ENCODE data around the gene RAB24. TPM values are rescaled to one million over a fixed set of nuclear protein-coding genes. Genes with fewer than 3 reads are reported as not detected.

Gene RAB24
- total and polyA plus RNA-seq, 2 experiments from 2014 or later = 27.1 to 27.7 TPM

DNA sequence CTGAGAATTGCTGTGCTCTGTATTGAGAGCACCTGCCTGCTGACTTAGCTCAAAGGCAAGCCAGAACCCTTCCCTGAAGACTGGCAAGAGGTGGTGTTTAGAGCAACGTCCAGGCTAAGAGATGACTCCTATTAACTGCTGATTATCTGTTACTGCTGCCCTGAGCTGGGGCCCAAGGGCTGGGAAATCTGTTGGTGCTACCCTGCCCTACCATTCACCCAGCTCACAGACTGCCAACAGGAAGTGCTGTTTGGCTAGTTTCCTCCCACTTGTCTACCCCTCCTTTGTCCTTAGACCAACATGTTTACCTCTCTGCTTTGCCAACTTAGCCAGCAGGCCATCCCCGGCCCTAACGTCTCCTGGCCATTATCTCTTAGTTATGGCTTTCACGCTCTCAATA lies 6.9 kb downstream of the RAB24 start (continued):
- TF ChIP-seq, protein P1, sequence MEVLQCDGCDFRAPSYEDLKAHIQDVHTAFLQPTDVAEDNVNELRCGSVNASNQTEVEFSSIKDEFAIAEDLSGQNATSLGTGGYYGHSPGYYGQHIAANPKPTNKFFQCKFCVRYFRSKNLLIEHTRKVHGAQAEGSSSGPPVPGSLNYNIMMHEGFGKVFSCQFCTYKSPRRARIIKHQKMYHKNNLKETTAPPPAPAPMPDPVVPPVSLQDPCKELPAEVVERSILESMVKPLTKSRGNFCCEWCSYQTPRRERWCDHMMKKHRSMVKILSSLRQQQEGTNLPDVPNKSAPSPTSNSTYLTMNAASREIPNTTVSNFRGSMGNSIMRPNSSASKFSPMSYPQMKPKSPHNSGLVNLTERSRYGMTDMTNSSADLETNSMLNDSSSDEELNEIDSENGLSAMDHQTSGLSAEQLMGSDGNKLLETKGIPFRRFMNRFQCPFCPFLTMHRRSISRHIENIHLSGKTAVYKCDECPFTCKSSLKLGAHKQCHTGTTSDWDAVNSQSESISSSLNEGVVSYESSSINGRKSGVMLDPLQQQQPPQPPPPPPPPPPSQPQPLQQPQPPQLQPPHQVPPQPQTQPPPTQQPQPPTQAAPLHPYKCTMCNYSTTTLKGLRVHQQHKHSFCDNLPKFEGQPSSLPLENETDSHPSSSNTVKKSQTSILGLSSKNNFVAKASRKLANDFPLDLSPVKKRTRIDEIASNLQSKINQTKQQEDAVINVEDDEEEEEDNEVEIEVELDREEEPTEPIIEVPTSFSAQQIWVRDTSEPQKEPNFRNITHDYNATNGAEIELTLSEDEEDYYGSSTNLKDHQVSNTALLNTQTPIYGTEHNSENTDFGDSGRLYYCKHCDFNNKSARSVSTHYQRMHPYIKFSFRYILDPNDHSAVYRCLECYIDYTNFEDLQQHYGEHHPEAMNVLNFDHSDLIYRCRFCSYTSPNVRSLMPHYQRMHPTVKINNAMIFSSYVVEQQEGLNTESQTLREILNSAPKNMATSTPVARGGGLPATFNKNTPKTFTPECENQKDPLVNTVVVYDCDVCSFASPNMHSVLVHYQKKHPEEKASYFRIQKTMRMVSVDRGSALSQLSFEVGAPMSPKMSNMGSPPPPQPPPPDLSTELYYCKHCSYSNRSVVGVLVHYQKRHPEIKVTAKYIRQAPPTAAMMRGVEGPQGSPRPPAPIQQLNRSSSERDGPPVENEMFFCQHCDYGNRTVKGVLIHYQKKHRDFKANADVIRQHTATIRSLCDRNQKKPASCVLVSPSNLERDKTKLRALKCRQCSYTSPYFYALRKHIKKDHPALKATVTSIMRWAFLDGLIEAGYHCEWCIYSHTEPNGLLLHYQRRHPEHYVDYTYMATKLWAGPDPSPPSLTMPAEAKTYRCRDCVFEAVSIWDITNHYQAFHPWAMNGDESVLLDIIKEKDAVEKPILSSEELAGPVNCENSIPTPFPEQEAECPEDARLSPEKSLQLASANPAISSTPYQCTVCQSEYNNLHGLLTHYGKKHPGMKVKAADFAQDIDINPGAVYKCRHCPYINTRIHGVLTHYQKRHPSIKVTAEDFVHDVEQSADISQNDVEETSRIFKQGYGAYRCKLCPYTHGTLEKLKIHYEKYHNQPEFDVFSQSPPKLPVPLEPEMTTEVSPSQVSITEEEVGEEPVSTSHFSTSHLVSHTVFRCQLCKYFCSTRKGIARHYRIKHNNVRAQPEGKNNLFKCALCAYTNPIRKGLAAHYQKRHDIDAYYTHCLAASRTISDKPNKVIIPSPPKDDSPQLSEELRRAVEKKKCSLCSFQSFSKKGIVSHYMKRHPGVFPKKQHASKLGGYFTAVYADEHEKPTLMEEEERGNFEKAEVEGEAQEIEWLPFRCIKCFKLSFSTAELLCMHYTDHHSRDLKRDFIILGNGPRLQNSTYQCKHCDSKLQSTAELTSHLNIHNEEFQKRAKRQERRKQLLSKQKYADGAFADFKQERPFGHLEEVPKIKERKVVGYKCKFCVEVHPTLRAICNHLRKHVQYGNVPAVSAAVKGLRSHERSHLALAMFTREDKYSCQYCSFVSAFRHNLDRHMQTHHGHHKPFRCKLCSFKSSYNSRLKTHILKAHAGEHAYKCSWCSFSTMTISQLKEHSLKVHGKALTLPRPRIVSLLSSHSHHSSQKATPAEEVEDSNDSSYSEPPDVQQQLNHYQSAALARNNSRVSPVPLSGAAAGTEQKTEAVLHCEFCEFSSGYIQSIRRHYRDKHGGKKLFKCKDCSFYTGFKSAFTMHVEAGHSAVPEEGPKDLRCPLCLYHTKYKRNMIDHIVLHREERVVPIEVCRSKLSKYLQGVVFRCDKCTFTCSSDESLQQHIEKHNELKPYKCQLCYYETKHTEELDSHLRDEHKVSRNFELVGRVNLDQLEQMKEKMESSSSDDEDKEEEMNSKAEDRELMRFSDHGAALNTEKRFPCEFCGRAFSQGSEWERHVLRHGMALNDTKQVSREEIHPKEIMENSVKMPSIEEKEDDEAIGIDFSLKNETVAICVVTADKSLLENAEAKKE (CRISPR knock-in tag; IDR thresholded peaks at IDR 0.05) = no peak
- no peak for TF ChIP-seq EZH2 (IDR thresholded peaks at IDR 0.05; ENCODE audit: low read depth, unreplicated experiment)
- TF ChIP-seq, protein P2, sequence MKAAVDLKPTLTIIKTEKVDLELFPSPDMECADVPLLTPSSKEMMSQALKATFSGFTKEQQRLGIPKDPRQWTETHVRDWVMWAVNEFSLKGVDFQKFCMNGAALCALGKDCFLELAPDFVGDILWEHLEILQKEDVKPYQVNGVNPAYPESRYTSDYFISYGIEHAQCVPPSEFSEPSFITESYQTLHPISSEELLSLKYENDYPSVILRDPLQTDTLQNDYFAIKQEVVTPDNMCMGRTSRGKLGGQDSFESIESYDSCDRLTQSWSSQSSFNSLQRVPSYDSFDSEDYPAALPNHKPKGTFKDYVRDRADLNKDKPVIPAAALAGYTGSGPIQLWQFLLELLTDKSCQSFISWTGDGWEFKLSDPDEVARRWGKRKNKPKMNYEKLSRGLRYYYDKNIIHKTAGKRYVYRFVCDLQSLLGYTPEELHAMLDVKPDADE (IDR thresholded peaks at IDR 0.05) = no peak

GRCh38 chr5:177295924-177296323 lies 7.6 kb downstream of the RAB24 start:
- no peak overlapping the region for H3K4me3 Mint-ChIP-seq
- TF ChIP-seq ZNF114 (CRISPR knock-in tag; IDR thresholded peaks at IDR 0.05) = no peak
- no peak for TF ChIP-seq CTCF (conservative IDR thresholded peaks at IDR 0.05; ENCODE audit: low read depth in 2 of 2)
- no peak for TF ChIP-seq STAT1 (IDR thresholded peaks at IDR 0.05; ENCODE audit: unreplicated experiment)
- no peak for TF ChIP-seq ZNF331 (CRISPR knock-in tag; IDR thresholded peaks at IDR 0.05; ENCODE audit: low read depth)
- no peak for TF ChIP-seq JUNB (IDR thresholded peaks at IDR 0.05; ENCODE audit: unreplicated experiment)
- TF ChIP-seq EZH2phosphoT487 (IDR thresholded peaks at IDR 0.05; ENCODE audit: unreplicated experiment) = no peak
- no peak for TF ChIP-seq POLR2AphosphoS5 (IDR thresholded peaks at IDR 0.05; ENCODE audit: low read depth)
- TF ChIP-seq REST (IDR thresholded peaks at IDR 0.05; ENCODE audit: unreplicated experiment) = no peak

More at GRCh38 chr5:177295924-177296323, 7.6 kb downstream of the RAB24 start:
- Histone ChIP-seq H3K9me2 (ENCODE audit: insufficient read depth) (no peaks in the 10 kb centered on the region), H3K4me3 (no peak overlapping the region), H4K20me1 (replicated peaks; ENCODE audit: insufficient read depth) (peaks cover 41% of the 10 kb centered on the region), H2AFZ (no peak overlapping the region), H3K36me3 (ENCODE audit: insufficient read depth) (peaks cover 42% of the 10 kb centered on the region), H3K27me3 (ENCODE audit: insufficient read depth) (no peaks in the 10 kb centered on the region), H3K4me2 (no peak overlapping the region), H3K4me1 (ENCODE audit: insufficient read depth) (peaks cover 31% of the 10 kb centered on the region), H3K79me2 (replicated peaks; ENCODE audit: insufficient read depth) (peaks cover 13% of the 10 kb centered on the region; the same call in 1 of the 2 replicates), H3K27ac (ENCODE audit: low read depth) (peak overlapping the region; percentile 53), H3F3A (replicated peaks; ENCODE audit: low read depth) (peaks cover 37% of the 10 kb centered on the region)
- H3K36me3 Mint-ChIP-seq (ENCODE audit: low read depth) = peaks cover 81% of the 10 kb centered on the region
- H3K27me3 Mint-ChIP-seq (ENCODE audit: insufficient read depth, low read depth, poor library complexity) = peaks cover 30% of the 10 kb centered on the region
- peaks cover 48% of the 10 kb centered on the region for H3K4me1 Mint-ChIP-seq
- H3K9me3 Mint-ChIP-seq = no peaks in the 10 kb centered on the region; the same call in 2 of the 3 replicates
- no peak for ATAC-seq
- no peak overlapping the region; the same call in 1 of the 2 replicates for H3K27ac Mint-ChIP-seq
- no peak for DNase-seq (ENCODE audit: low spot score)

All from GM23338 (cell line).